ENCODE results near the gene STX1A.

- TF ChIP-seq, protein P1, sequence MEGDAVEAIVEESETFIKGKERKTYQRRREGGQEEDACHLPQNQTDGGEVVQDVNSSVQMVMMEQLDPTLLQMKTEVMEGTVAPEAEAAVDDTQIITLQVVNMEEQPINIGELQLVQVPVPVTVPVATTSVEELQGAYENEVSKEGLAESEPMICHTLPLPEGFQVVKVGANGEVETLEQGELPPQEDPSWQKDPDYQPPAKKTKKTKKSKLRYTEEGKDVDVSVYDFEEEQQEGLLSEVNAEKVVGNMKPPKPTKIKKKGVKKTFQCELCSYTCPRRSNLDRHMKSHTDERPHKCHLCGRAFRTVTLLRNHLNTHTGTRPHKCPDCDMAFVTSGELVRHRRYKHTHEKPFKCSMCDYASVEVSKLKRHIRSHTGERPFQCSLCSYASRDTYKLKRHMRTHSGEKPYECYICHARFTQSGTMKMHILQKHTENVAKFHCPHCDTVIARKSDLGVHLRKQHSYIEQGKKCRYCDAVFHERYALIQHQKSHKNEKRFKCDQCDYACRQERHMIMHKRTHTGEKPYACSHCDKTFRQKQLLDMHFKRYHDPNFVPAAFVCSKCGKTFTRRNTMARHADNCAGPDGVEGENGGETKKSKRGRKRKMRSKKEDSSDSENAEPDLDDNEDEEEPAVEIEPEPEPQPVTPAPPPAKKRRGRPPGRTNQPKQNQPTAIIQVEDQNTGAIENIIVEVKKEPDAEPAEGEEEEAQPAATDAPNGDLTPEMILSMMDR (IDR thresholded peaks at IDR 0.05), result no peak
- TF ChIP-seq POLR2A (IDR thresholded peaks at IDR 0.05), result no peak
- TF ChIP-seq EP300 (IDR thresholded peaks at IDR 0.05), result no peak
Measured at GRCh38 chr7:73736885-73737284, 17.4 kb upstream of the STX1A start.

Data from tibial nerve (tissue), 4 donors.